Fibroblast of lung (primary cell): ENCODE results near the gene IFT122. TPM values are rescaled to one million over a fixed set of nuclear protein-coding genes. Genes with fewer than 3 reads are reported as not detected.

Source experiments
- DNase-seq, 2 donors: peaks; one replicate each; pipeline versions ENCODE4 v3.0.0 to v3.0.0-alpha.2; 2010; ENCODE audit warnings: low read depth in 2 of 2
- H2AFZ ChIP-seq: 2 replicates; pipeline ENCODE4 v1.5.1; 2012; ENCODE audit warnings: low read length, control low read depth, inconsistent platforms
- H3K27ac ChIP-seq: 2 replicates; pipeline ENCODE4 v1.5.1; 2011; ENCODE audit warnings: low read length, control low read depth; ENCODE audit not compliant: insufficient read depth
- H3K27me3 ChIP-seq: 2 replicates; pipeline ENCODE4 v1.5.1; 2011; ENCODE audit warnings: mild to moderate bottlenecking, low read length; ENCODE audit not compliant: control insufficient read depth, insufficient read depth
- H3K36me3 ChIP-seq: 2 replicates; pipeline ENCODE4 v1.5.1; 2011; ENCODE audit warnings: low read length; ENCODE audit not compliant: control insufficient read depth, insufficient read depth
- H3K4me1 ChIP-seq: 2 replicates; pipeline ENCODE4 v1.5.1; 2011; ENCODE audit warnings: low read length; ENCODE audit not compliant: control insufficient read depth, insufficient read depth; ENCODE audit errors: extremely low read depth
- H3K4me2 ChIP-seq: 2 replicates; pipeline ENCODE4 v1.5.1; 2011; ENCODE audit warnings: low read length, control low read depth; ENCODE audit not compliant: insufficient read depth; ENCODE audit errors: extremely low read depth
- H3K4me3 ChIP-seq, 4 experiments: fragments of 200-600 bp in 1 of 4; sonication (generic) in 1 of 4; replicated peaks in 1 of 4; 2 replicates each; pipeline ENCODE4 v1.5.1; 2011 to 2016; ENCODE audit warnings: low read length in 4 of 4, low read depth in 3 of 4, mild to moderate bottlenecking in 3 of 4, control low read depth in 2 of 4, inconsistent platforms in 1 of 4, mixed read lengths in 1 of 4; ENCODE audit not compliant: insufficient read depth in 1 of 4; ENCODE audit errors: control extremely low read depth in 1 of 4
- H3K79me2 ChIP-seq: 2 replicates; pipeline ENCODE4 v1.5.1; 2012; ENCODE audit warnings: mild to moderate bottlenecking, low read length, inconsistent platforms; ENCODE audit not compliant: control insufficient read depth, insufficient read depth
- H3K9ac ChIP-seq: 2 replicates; pipeline ENCODE4 v1.5.1; 2011; ENCODE audit warnings: mild to moderate bottlenecking, low read length, control low read depth; ENCODE audit not compliant: insufficient read depth
- H3K9me3 ChIP-seq: 2 replicates; pipeline ENCODE4 v1.5.1; 2012; ENCODE audit warnings: low read depth, low read length; ENCODE audit not compliant: control insufficient read depth, insufficient read depth
- H4K20me1 ChIP-seq: 2 replicates; pipeline ENCODE4 v1.5.1; 2011; ENCODE audit warnings: low read length; ENCODE audit not compliant: control insufficient read depth, insufficient read depth; ENCODE audit errors: extremely low read depth
- CTCF ChIP-seq, 2 donors: IDR thresholded peaks in 1 of 2; conservative IDR thresholded peaks in 1 of 2; 1 replicate in 1 of 2; 2 replicates in 1 of 2; pipeline ENCODE4 v1.5.1; 2011 to 2012; ENCODE audit warnings: low read length in 2 of 2, control low read depth in 1 of 2, inconsistent platforms in 1 of 2, low read depth in 1 of 2, mild to moderate bottlenecking in 1 of 2
- EZH2 ChIP-seq: IDR thresholded peaks from 2 replicates; pipeline ENCODE4 v1.5.1; 2012; ENCODE audit warnings: low read length, control low read depth, mild to moderate bottlenecking; ENCODE audit errors: missing control alignments
- polyA plus RNA-seq, 2 donors: library from polyadenylated mRNA; depleted of rRNA in 1 of 2; stranded (reverse) in 1 of 2; unstranded in 1 of 2; fragments of >200 nt; gene quantifications; 2 replicates each; pipeline ENCODE4 v1.2.1, GENCODE V29; 2011 to 2012; ENCODE audit warnings: missing spikeins in 1 of 2
- total RNA-seq: library from RNA; depleted of rRNA; stranded (reverse); fragments of >200 nt; gene quantifications from 2 replicates; pipeline ENCODE4 v1.2.1, GENCODE V29; 2014

Gene IFT122
- total and polyA plus RNA-seq, 2 donors (not counting 1 experiment from before 2014, with no cell fraction given): 13.2 to 27.2 TPM

- Histone ChIP-seq H3K27ac (no peak overlapping the region), H3K4me1 (no peaks in the 10 kb centered on the region), H3K9ac (no peak overlapping the region), H3K4me2 (no peak overlapping the region), H3K36me3 (no peaks in the 10 kb centered on the region), H2AFZ (no peak overlapping the region), H3K9me3 (no peaks in the 10 kb centered on the region), H3K79me2 (no peaks in the 10 kb centered on the region), H3K27me3 (no peaks in the 10 kb centered on the region), H3K4me3 (no peak overlapping the region), H4K20me1 (no peaks in the 10 kb centered on the region)
- TF ChIP-seq EZH2 (no peak), CTCF (conservative IDR thresholded peaks at IDR 0.05 in 1 of 2, IDR thresholded peaks at IDR 0.05 in 1 of 2; ENCODE audit: low read depth in 1 of 2, low read length in 2 of 2) (no peak)
- DNase-seq: no peak
These were observed 96.8 kb downstream of the IFT122 start for GRCh38 chr3:129536804-129537203.

GRCh38 chr3:129539206-129539605, 99.2 kb downstream of the IFT122 start:
- Histone ChIP-seq H3K4me2 (no peak overlapping the region), H2AFZ (no peak overlapping the region), H3K27me3 (no peaks in the 10 kb centered on the region), H3K9me3 (no peaks in the 10 kb centered on the region), H4K20me1 (no peaks in the 10 kb centered on the region), H3K9ac (no peak overlapping the region), H3K27ac (no peak overlapping the region), H3K4me1 (no peaks in the 10 kb centered on the region), H3K4me3 (no peak overlapping the region), H3K36me3 (no peaks in the 10 kb centered on the region), H3K79me2 (no peaks in the 10 kb centered on the region)
- TF ChIP-seq CTCF (conservative IDR thresholded peaks at IDR 0.05 in 1 of 2, IDR thresholded peaks at IDR 0.05 in 1 of 2; ENCODE audit: low read depth in 1 of 2, low read length in 2 of 2): no peak
- no peak for TF ChIP-seq EZH2
- no peak for DNase-seq

- no peak for TF ChIP-seq EZH2
- no peak for TF ChIP-seq CTCF (conservative IDR thresholded peaks at IDR 0.05 in 1 of 2, IDR thresholded peaks at IDR 0.05 in 1 of 2; ENCODE audit: low read depth in 1 of 2, low read length in 2 of 2)
- no peaks in the 10 kb centered on the region for H4K20me1 ChIP-seq
- DNase-seq: no peak
These were observed 100.9 kb downstream of the IFT122 start for GRCh38 chr3:129540776-129541516.

More at GRCh38 chr3:129540776-129541516, 100.9 kb downstream of the IFT122 start:
- H3K27me3 ChIP-seq: no peaks in the 10 kb centered on the region
- H3K36me3 ChIP-seq: no peaks in the 10 kb centered on the region
- H3K27ac ChIP-seq: no peak overlapping the region
- H3K79me2 ChIP-seq: no peaks in the 10 kb centered on the region
- no peak overlapping the region for H3K9ac ChIP-seq
- H2AFZ ChIP-seq: no peak overlapping the region
- H3K4me2 ChIP-seq: no peak overlapping the region
- no peaks in the 10 kb centered on the region for H3K9me3 ChIP-seq
- H3K4me1 ChIP-seq: no peaks in the 10 kb centered on the region
- H3K4me3 ChIP-seq: no peak overlapping the region
